CD4-positive, alpha-beta T cell treated with Interleukin-17A for 1 hour (primary cell): ENCODE data around the gene C2orf74.
"Not testable (repeated sequence)": the region's sequence is repeated elsewhere in the genome, so short reads cannot be mapped to it uniquely, and the experiment has no call there.

Source experiments
- DNase-seq: peaks from one replicate; pipeline ENCODE4 v3.0.0-alpha.2; 2020

C2orf74 gene

DNA sequence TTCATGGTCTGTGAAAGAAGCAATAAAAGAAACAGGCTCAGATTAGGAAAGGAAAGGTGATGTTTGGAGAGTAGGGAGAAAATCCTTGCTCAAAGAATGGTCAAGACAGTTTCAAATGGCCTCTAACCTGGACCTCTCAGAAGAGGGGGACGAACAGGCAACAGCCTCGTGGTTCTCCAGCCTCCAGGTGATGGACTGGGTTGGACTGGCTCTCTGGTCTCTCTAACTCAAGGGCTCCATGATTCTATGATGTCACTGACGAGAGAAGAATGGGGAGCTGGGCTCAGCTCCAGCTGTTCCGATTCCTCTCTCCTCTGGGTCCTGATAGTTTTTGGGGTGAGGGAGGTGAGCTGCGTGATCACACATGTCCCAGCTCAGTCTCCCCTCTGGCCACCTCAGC lies at the start of gene C2orf74:
Gene C2orf74 (plus strand): TSS at position 301 of the 400 bp plus-strand sequence. CDS start 327 bp downstream, outside the sequence.
- DNase-seq: no peak

DNA sequence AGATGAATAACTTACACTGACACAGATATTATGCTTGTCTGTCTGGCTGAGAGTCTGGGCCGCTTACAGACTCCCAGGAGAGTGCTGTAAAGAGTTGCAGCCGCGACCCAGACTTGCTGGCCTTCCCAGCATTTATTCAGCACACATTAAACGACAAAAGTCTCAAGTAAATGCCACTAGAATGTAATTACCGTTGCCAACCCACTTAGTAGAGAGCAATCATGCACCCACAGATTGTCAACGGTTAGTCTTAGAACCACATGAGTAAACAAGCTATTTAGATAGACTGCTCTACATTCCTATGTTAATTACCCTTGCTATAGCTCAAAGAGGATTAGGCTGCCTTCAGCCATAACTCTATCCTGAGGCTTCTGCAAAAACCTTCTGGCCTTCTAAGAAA lies 47.8 kb upstream of the C2orf74 start:
- DNase-seq: no peak

DNA sequence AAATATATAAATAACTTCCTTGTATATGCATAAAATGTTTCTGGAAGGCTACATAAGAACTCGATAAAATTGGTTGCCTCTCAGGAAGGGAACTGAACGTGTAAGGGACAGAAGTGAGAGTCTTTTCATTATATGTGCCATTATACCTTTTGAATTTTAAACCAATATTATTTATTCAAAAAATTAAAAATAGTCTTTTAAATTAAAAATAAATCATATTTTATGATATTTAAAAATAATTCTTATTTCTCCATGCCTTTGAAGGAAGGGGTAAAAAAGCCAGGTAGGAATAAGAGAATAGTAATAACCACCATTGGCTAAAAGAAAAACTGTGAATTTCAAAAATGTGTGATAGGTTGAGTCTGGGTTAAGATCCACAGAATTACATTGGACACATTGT lies 45.7 kb upstream of the C2orf74 start:
- DNase-seq: no peak

DNA sequence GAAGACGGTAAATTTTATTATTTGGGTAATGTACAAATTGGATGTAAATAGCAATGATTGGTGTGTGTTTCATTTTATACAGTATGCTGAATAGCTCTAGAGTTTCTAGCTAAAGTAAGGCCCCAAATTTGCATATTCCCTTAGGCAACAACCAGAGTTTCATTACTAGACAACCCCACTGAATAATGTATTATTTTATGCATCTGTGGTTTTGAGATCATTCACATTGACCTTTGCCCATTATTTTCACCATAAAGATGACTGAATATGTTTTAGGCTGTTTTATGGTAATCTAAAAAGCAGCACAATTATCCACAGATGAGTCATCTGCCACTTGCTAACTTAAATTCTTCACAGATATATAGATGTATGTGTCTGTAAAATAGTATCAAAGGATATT lies 44.5 kb upstream of the C2orf74 start:
- no peak for DNase-seq

DNA sequence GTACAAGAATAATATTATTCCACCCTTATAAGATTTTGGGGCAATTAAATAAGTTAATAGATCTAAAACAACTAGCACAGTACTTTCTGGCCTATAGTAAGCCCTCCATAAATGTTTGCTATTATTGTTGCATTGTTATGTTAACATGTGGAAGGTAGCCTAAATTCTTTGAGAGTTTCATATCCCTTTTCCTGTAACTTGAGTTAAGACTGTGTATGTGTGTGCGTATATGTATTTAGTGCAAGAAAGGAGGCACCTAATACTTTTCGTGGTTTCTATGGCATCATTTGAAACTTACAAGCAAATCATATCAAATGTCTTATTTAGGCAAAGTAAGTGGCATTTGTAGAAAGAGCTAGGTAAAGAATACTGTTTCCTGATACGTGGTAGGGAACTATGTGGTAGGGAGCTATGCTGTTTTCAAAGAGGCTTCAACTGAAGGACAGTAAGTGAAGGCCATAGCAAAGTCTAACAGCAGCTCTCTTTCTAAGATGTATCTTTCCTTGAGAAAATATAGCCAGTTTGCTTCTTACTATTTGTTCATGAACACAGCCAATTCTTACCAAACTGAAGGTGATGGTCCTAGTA lies 36.8 kb upstream of the C2orf74 start:
- no peak for DNase-seq

DNA sequence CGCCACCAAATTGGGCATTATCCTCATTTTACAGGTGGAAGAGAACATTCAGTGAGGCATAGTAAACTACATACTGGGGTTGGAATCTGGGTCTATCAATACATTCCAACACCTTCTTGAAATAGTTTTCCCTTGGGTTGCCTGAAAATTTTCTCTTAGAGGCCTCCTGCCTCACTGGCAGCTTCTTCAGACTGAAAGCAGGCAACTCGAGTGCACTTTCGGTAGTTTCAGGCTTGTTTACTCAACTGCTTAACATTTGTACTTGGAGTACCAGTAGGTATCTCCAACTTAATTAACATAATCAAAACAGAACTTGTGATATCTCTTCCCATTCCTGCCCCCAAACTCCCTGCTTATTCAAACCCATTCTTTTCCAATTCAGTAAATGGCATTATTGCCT lies 36.2 kb upstream of the C2orf74 start:
- DNase-seq: no peak

DNA sequence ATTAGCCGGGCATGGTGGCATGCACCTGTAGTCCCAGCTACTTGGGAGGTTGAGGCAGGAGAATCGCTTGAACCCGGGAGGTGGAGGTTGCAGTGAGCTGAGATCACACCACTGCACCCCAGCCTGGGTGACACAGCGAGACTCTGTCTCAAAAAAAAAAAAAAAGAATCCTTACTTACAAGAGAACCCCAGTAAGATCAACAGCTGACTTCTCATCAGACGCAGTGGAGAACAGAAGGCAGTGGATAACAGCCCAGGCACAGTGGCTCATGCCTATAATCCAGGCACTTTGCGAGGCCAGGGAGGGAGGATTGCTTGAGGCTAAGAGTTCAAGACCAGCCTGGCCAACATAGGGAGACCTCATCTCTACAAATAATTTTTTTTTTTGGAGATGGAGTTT lies 33.9 kb upstream of the C2orf74 start:
- not testable (repeated sequence) for DNase-seq

DNA sequence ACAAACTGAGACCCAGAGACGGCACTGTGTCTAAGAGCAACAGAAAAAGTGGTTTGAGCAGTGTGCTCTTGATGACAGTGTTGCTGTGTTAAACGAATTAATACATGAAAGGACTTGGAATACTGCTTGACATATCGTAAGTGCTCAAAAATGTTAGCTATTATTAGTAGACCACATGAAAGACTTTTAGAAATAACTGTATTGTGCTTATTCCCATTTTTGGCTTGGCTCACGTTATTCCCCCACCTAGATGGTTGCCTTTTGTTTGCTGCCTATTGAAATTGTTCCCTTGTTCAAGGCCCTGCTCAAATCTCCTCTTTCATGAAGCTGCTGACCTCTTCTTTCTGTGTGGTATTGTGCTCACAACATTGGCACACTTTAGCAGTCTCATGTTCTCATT lies 27.8 kb upstream of the C2orf74 start:
- no peak for DNase-seq

DNA sequence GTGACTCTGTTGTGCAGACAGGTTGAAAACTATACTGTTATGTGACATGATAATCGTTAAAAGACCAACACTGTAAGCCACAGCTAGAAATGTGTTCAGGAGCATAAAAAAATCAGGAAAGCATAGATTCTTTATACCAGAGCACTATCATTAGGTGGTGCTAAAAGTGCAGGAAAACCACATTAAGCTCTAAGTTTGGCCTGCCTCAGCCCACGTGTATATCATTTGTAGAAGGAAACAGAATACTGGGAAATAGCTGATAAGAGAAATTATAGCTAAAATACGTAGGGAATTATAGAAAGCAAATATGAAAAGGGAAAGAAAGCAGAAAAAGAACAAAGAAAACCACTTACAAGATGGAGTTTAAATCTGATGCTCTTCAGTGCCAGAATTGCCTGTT lies 26.5 kb upstream of the C2orf74 start:
- DNase-seq: peak; percentile 28

DNA sequence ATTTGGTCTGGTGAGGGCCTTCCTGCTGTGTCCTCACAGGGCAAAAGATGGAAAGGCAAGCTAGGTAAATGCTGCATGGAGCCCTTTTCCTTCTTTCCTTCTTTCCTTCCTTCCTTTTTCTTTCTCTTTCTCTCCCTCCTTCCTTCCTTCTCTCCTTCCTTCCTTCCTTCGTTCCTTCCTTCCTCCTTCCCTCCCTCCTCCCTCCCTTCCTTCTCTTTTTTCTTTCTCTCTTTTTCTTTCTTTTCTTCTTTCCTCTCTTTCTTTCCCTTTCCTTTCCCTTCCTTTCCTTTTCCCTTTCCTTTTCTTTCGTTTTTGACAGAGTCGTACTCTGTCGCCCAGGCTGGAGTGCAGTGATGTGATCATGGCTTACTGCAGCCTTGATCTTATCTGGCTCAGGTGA lies 23.1 kb upstream of the C2orf74 start:
- DNase-seq: no peak

DNA sequence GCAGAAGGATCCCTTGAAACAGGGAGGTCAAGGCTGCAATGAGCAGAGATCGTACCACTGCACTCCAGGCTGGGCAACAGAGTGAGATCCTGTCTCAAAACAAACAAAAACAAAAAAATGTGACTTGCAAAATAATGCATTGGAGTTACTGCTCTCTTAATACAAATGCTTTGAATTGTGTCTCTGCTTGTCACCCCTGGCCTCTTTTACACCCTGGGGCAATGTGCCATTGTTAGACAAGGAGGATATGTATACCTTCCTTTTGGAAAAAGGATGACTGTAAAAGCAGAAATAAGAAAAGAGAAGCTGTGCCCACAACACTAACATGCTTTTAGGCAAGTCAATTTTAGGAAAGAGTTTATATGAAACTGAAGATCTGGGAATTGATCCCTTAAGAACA lies 20.8 kb upstream of the C2orf74 start:
- no peak for DNase-seq

DNA sequence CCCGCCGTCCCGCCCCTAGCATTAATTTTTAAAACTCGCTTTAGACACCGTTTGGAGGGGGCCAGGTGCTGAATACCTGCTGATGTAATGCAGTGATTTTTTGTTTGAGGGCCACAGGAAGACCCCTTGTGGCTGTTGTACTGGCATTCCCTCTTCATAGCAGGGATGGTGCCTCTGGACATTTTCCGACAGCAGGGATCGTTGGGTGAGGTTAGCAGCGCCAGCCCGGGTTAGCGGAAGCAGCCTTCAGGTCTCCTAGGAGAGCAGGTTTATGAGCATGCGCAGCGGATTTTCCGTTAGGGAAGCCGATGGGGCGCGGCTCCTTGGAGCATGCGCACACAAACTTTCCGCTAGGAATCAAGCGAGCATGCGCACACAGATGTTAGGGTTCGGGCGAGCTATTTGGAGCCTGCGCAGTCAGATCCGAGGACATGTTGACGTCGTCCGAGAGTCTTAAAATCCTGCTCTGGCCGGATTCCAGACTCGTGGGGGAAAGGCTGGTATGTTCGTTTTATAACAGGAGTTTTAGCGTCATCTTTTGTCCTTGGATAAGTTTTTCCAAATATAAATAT lies 17.2 kb upstream of the C2orf74 start:
- peak; percentile 96 for DNase-seq

DNA sequence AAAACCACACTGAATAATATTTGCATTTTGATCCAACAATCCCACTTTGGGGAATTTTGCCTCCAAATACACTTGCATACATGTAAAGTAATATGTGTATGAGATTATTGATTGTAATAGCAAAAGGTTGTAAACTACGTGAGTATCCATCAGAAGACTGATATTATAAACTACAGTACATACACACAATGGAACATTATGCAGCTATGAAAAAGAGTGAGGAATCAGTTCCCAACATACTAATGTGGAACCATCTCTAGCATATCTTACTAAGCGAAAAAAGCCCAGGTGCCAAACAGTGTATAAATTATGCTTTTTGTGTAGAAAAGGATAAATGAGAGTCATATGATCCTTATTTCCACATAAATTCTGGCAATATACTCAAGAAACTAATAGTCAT lies 16.0 kb upstream of the C2orf74 start:
- DNase-seq: no peak

DNA sequence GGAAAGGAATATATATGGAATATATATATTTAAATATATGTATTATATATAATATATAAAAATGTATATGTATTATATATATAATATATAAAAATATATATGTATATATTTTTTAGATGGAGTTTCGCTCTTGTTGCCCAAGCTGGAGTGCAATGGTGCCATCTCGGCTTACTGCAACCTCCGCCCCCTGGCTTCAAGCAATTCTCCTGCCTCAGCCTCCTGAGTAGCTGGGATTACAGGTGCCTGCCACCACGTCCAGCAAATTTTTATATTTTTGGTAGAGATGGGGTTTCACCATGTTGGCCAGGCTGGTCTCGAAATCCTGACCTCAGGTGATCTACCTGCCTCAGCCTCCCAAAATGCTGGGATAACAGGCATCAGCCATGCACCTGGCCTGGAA lies 13.9 kb upstream of the C2orf74 start:
- DNase-seq: not testable (repeated sequence)

DNA sequence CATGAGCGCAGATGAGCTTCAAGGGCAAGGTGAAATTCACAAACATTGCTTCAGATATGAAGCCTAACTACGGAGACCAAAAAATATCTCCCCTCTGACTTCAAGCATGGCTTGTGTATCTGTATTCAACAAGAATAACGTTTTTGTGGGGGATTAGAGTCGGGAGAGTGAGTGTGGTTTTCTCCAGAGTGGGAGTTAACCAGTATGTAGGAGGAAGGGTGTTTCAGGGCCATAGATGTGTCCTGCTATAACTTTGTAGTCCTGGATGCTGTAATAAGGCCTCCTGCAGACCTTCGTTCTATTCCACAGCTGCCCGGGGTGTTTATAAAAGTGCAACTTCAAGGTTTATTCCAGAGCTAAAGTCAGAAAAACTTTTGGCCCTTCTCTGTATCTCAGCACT lies 12.9 kb upstream of the C2orf74 start:
- no peak for DNase-seq

DNA sequence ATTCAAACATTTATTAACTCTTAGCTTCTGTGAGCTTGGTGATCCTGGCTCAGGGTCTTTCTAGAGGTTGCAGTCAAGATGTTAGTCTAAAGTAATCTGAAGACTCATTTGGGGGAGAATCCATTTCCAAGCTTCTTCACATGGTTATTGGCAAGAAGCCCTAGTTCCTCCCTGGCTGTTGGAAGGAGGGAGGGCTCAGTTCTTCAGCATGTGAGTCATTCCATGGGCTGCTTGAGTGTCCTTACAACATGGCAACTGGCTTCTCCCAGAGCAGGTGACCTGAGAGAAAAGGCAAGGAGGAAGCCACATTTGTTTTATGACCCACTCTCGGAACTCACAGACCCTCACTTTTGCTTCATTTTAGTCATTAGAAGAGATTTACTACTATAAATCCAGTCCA lies 10.6 kb upstream of the C2orf74 start:
- DNase-seq: no peak

DNA sequence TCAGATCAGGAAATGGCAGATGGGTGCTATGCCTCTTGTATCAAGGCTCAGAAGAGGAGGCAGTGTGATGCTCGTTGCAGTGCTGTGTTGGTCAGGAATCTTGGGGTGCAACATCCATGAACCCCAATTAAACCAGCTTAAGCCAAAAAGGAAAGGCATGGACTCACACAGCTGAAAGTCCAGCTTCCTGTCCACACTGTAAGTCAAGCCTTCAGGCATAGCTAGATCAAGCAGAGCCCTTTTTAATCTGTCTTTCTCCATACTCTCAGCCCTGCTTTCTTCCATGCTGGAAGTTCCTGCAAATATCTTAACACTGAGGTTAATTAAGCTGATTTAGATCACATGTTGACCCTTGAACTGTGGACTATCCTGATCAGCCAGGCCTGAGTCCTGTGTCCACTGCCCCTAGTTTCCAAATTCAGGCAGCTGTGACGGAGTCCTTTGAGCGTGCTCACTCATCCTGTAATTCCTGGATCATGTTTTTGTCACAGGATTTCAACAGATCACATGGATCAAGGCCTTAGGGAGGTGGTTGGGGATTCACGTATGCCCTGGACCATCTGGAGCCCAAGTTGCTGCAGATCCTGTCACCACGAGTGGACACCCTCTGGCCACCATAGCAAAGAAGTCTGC lies 4.5 kb upstream of the C2orf74 start:
- DNase-seq: no peak

DNA sequence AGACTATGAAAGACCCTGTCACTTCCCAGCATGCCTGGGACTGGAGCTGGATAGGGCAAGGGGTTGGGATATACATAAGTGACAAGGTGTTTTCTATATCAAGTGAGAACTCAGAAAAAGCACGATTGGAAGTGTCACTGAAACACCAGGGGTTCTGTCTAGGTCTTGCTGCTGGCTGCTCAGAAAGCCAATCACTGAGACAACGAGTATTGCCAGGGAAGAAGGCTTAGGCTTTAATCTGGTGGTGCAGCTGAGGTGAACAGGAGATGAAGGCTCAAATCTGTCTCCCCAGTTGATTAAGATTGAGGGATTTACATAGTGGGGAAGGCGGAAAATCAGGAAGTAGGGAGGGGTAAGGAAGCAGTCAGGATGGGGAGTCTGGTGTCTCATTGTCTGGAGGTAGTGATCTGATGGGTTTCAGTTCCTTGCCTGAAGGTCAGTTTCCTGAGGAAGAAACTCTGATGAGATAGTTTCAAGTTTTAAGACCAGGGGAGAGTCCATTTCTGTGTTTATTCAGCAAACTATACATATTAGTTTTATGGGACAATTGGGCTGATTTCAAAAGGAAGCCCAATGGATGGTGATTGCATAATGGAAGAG lies 3.5 kb upstream of the C2orf74 start:
- DNase-seq: no peak

DNA sequence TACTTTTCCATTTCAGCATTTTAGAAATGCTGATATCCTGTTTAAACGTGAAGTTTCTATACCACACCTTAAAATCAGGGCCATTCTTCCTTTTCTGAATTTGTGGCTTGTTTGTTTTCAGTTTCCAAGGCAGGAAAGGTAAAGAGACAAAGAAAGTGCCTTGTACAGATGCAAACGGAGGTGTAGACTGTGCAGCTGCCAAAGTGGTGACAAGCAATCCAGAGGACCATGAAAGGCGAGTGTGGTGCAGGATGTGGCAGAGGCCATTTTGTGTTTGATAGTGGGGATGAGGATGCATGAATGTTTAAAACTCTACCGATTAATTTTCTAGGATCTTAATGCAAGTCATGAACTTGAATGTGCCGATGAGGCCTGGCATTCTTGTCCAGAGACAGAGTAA lies 733 bp downstream of the C2orf74 start:
- DNase-seq: no peak

DNA sequence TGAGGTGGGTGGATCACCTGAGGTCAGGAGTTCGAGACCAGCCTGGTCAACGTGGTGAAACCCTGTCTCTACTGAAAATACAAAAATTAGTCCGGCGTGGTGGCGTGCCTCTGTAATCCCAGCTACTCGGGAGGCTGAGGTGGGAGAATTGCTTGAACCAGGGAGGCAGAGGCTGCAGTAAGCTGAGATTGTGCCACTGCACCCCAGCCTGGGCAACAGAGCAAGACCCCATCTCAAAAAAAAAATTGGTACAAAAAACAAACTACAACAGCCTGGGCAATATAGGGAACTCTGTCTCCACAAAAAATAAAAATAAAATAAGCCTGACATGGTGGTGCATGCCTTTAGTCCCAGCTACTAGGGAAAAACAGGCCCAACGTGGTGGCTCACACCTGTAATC lies 3.1 kb downstream of the C2orf74 start:
- not testable (repeated sequence) for DNase-seq

DNA sequence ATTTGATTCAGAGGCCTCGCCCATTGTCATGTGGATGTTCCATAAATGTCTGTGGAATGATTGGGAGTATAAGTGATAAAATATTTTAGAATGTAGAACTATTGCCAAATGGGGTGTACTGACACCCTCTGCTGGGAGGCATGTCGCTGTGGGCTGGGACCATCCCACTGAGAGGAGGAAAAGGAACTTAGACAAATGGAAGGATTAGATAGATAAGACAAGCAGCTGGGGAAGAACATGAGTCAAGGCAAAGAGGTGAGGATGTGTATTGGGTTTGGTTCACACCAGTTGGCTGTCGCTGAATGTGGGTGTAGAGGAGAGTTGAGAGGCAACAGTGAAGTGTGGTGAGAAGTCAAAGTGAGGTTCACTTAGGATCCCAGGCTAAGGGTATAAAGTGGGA lies 4.0 kb downstream of the C2orf74 start:
- no peak for DNase-seq

DNA sequence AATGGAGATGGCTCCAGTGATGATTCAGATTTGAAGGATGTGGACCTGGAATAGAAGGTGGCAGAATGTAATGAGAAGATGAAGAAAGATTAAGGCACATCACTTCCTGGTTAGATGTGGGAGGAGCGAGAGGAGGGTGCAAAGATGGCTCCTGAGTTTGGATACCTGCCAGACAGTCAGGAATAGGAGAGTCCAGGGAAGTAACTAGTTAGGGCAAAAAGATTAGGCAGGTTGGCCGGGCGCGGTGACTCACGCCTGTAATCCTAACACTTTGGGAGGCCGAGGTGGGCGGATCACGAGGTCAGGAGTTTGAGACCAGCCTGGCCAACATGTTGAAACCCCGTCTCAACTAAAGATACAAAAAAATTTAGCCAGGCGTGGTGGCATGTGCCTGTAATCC lies 5.6 kb downstream of the C2orf74 start:
- no peak for DNase-seq

DNA sequence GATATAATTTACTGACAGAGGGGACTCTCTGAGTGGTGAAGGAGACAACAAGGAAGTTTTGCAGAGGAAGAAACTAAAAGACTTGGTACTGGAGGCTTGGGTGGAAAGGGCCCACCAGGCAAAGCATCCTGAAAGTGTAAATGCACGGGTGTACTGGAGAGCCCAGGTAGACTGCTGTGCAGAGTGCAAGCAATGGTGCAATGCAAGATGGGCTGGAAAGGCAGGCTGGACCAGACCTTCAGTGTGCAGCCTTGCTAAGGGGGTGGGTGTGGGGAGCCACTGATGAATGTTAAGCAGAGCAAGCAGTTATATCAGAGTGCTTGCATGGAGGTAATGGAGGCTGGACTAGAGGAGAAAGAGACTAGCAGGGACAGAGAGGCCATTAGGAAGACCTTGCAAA lies 10.7 kb downstream of the C2orf74 start:
- no peak for DNase-seq

DNA sequence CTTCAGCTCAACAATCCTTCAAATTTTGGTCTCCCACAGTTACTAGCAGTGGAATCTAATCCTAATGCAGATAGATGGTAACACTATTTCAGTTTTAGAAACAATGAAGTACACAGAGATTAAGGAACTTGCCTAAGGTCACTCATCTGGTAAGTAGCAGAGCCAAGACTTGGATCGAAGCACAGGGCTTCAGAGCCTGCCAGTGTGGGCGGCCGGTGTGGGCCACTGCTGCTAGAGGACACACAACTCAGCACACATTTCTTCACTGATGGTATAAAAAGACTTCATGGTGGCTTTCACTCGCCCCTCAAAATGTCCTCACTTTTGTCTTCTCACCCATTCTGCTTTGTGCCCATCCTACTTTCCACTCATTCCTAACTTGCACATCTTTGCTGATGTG lies 11.1 kb downstream of the C2orf74 start:
- DNase-seq: no peak

DNA sequence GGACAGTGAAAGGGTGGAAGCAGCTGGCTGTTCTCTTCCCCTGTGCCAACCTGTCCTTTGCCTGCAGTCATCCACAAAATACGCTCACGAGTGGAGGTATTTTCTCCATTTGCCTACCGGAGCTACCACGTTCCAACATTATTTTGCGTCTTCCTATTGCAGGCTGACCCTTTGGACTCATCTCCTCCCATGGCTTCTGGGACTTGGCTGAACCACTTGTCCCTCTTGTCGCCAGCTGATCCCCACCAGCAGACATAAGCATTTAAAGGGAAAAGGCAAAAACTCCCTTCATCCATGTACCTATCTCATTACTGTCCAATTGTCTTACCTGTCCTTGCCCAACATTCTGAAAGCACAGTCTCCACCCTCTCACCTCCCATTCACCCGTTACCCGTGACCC lies 13.0 kb downstream of the C2orf74 start:
- DNase-seq: no peak
